GM12873 (cell line): Measurements from ENCODE around the gene C1orf105.

Experiments
- TF ChIP-seq, protein P1 (sequence below): IDR thresholded peaks from 2 replicates; pipeline ENCODE4 v1.5.1; 2012; ENCODE audit warnings: low read depth, mild to moderate bottlenecking, moderate library complexity, low read length, control low read depth; ENCODE audit not compliant: insufficient read depth; ENCODE audit errors: missing control alignments

Gene C1orf105

GRCh38 chr1:172489847-172490246, 69.4 kb downstream of the C1orf105 start:
- TF ChIP-seq, protein P1, sequence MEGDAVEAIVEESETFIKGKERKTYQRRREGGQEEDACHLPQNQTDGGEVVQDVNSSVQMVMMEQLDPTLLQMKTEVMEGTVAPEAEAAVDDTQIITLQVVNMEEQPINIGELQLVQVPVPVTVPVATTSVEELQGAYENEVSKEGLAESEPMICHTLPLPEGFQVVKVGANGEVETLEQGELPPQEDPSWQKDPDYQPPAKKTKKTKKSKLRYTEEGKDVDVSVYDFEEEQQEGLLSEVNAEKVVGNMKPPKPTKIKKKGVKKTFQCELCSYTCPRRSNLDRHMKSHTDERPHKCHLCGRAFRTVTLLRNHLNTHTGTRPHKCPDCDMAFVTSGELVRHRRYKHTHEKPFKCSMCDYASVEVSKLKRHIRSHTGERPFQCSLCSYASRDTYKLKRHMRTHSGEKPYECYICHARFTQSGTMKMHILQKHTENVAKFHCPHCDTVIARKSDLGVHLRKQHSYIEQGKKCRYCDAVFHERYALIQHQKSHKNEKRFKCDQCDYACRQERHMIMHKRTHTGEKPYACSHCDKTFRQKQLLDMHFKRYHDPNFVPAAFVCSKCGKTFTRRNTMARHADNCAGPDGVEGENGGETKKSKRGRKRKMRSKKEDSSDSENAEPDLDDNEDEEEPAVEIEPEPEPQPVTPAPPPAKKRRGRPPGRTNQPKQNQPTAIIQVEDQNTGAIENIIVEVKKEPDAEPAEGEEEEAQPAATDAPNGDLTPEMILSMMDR = no peak

- TF ChIP-seq, protein P1 = no peak
These were observed 71.9 kb downstream of the C1orf105 start for GRCh38 chr1:172492421-172492820.

DNA sequence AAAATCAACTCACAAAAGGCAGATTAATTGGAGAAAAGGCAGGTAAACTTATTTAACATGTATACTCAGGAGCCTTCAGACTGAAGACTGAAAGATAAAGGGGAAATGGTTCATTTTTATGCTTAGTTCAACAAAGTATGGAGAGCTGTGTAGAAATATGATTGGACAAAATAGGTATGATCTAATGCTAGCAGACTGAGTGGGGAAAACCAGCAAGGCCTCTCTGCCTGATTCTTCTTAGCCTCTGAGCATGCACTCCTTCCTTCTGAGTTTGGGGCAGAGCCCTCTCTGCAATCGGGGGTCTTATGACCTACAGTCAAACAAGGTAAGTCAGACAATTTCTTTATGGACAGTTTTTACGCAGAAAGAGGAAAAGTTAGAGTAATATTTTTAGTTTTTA, 73.7 kb downstream of the C1orf105 start:
- TF ChIP-seq, protein P1 = no peak

- TF ChIP-seq, protein P1 = no peak
These were observed 76.2 kb downstream of the C1orf105 start for GRCh38 chr1:172496678-172497077.

- TF ChIP-seq, protein P1 = no peak
These were observed 76.7 kb downstream of the C1orf105 start for GRCh38 chr1:172497230-172497629.

DNA sequence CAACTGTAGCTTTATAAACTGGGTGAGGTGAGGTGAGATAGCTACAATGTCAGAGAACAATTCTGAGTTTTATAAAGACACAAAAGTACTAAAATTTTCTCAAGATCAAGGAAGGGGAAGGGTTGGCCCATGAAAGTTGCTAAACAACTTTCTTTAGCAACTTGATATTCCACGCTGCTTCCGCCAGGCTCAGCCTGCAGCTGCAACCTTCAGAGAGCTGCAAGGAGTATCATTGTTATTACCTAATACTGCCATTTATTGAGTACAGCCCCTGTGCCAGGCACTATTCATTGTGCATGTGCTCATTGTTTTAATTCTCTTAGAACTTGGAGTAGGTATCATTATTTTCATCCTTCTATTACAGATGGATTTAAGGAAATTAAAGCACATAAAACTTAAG, 78.4 kb downstream of the C1orf105 start:
- TF ChIP-seq, protein P1 = no peak

DNA sequence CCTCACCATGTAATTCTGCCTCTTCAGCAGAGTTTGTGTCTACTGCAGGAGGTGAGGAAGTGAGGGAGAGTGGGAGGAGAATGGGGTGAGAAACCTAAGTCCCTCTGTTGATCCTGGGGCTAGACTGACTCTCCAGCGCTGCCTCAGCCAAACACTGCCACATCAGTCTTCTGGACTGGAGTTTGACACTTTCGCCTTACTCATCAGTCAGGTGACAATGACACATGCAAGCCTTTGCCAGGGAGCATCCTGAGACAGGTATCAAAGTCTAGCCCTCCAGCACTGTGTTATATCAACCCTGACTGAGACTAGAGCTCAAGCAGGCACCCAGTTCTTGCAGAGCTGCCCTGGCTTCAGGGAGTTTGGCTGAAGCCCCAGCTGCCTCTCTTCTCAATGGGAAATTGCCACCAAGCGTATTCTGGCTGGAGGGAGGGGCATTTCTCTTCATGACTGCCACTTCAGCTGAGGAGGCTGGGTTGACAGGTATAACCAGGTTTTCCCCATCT, 79.2 kb downstream of the C1orf105 start:
- TF ChIP-seq, protein P1 = no peak
